ENCODE results near the gene HPS6.
"Not testable (repeated sequence)": the region's sequence is repeated elsewhere in the genome, so short reads cannot be mapped to it uniquely, and the experiment has no call there.

HPS6 gene

DNA sequence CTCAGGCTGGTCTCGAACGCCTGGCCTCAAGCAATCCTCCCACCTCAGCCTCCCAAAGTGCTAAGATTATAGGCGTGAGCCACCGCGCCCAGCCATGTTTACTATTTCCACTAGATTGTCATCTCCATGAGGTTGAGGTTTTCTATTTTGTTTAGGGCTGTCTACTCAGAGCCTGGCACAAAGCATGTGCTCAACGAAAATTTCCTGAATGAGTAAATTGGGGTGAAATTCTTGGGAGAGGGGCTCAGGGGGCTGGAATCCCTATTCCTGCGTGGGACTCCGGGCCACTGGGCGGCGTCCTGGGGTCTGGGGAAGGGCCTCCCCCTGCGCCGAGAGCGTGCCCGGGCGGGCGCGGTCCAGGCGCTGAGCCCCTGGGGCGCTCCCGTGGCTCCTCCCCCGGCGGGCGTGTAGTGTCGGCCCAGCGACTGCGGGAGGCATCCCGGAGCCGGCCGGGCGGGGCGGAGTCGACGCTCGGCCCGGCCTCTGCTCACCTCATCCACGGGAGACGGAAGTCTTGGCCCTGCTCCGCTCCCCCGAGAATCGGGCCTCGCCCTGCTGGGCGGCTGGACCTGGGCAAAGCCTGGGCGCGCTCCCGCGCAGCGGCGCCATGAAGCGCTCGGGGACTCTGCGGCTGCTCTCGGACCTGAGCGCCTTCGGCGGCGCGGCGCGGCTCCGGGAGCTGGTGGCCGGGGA lies at the start of gene HPS6:
Gene HPS6, plus strand, starts transcription at position 482 of the 693 bp plus-strand sequence. Its CDS starts 126 bp downstream, at position 608.
- no peak for FAIRE-seq

DNA sequence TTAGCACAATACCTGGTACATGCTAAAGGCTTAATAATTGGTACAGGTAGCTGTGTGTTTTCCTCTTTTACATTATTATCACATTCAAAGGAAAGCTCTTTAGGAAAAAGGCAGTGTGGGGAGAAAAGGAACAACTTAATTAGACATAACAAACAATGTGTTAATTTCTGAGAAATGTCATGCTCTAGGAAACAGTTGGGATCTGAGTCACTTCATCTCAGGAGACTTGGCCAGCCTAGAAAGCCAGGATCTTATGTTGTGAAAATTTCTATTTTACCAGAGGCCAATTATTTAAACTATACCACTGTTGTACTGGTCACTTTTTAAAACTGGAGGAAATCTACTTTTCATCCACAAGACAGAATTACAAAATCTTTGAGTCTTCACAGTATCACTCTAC lies 48.7 kb upstream of the HPS6 start:
- FAIRE-seq = no peak

DNA sequence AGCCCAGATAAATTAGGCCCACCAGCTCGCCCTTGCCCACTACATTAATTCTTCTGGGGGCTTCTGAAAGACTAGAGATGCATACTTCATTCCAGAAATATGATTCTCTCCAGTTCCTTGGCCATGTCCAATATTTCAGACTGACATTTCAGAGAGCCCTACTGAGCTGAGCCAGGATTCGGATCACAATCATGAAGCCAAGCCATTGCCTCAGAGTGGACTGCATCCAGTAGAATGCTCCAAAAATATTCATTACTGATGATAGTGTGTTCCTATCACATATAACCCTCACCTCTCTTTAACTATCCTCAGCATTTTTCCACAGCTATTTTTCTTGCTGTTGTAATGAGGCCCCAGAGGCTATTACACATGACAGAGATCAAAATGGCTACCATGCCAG lies 47.9 kb upstream of the HPS6 start:
- no peak for FAIRE-seq

GRCh38 chr10:102020938-102021337 lies 44.2 kb upstream of the HPS6 start:
- no peak for FAIRE-seq

GRCh38 chr10:102024799-102025198 lies 40.4 kb upstream of the HPS6 start:
- no peak for FAIRE-seq

- FAIRE-seq = no peak
Measured at GRCh38 chr10:102027261-102027660, 37.9 kb upstream of the HPS6 start.

GRCh38 chr10:102033787-102034186 lies 31.4 kb upstream of the HPS6 start:
- FAIRE-seq = no peak

GRCh38 chr10:102035807-102036206 lies 29.3 kb upstream of the HPS6 start:
- not testable (repeated sequence) for FAIRE-seq

DNA sequence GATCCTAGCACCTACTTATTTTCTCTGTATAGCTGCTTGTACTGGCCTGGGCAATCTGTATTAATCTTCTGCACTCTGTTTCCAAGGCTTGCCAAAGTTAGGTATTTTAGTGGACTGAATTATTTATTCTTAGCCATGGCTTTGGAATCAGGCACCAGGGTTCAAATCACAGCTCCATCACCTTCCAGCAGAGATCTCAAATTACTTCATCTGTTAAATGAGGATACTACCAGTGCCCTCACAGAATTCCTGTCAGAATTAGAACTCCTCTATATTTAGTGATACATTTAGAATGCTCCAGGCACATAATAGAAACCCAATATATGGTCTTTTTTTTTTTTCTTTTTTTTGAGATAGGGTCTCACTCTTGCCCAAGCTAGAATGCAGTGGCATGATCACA lies 26.7 kb upstream of the HPS6 start:
- FAIRE-seq = no peak

DNA sequence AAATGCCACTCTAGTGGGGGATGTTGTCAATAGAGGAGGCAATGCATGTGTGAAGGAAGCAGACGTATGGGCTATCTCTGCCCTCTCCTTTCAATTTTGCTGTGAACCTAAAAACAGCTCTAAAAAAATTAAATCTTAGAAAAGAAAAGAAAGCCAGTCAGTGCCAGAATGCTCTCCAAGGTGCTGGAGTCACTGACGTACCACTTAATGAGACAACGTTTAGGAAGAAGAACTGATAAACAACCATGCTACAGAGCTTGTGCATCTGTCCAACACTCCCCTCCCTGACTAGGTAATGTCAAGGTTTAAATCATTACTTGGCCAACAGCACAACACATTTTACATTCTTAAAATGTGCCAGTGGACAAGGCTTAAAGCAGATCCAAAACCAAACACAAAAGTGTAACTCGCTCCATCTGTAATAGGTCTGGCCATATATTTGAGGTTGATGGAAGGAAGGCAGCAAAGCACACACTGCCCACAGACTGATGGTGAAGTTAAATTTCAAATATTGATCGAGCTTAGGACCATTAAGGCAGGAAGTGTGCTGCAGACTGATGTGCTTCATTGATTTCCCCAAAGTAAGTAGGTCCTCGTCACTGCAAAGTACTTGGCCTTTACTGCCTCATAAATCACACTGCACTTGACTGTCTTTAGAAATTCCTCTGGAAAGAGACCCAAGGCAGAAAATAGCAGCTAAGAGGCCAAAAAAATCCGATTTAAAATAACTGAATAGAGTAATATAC lies 24.7 kb upstream of the HPS6 start:
- no peak for FAIRE-seq

DNA sequence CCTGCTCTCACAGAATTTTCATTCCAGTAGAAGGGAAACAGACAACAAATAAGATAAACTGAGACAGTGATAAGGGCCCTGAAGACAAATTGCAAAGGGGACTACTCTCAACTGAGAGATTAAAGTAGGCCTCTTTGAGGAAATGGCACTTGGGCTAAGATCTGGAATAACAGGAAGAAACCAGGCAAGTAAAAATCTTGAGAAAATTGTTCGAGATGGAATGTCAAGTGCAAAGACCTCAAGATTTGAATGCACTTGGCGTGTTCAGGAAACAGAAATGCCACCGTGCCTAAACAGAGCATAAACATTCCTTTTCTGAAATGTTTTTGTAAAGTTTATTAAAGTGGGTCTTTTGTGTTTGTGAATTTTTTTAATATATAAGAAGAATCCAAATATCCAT lies 19.9 kb upstream of the HPS6 start:
- FAIRE-seq = no peak

GRCh38 chr10:102046095-102046494 lies 19.1 kb upstream of the HPS6 start:
- FAIRE-seq = no peak

DNA sequence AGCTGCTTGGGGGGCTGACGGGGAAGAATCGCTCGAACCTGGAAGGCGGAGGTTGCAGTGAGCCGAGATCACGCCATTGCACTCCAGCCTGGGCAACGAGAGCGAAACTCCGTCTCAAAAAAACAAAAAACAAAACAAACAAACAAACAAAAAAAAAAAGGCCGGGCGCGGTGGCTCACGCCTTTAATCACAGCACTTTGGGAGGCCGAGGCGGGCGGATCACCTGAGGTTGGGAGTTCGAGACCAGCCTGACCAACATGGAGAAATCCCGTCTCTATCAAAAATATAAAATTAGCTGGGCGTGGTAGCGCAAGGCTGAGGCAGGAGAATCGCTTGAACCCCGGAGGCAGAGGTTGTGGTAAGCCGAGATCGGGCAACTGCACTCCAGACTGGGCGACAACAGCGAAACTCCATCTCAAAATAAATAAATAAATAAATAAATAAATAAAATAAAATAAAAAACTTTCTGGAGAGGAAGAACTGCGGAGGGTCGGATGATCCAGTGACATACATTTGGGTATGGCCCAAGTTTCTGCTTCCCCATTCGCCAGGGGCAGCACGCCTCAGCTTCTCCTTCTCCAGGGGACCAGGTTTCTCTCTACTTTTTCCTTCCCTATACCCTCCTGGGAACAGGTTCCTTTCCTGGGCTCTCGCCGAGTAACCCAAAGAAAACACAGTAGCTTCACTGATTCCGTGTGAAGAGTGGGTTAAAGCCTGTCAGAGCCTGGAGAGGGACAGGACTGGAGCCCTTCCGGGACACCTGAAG lies 10.1 kb upstream of the HPS6 start:
- FAIRE-seq = not testable (repeated sequence)

- FAIRE-seq = peak; percentile 83
Measured at GRCh38 chr10:102055647-102056419, 9.3 kb upstream of the HPS6 start, which contains the start of gene ARMH3. Gene ARMH3, minus strand, starts transcription at chr10:102056173. Its CDS starts 16,059 bp downstream, at chr10:102040114.

- no peak for FAIRE-seq
Measured at GRCh38 chr10:102059987-102060386, 5.2 kb upstream of the HPS6 start.

DNA sequence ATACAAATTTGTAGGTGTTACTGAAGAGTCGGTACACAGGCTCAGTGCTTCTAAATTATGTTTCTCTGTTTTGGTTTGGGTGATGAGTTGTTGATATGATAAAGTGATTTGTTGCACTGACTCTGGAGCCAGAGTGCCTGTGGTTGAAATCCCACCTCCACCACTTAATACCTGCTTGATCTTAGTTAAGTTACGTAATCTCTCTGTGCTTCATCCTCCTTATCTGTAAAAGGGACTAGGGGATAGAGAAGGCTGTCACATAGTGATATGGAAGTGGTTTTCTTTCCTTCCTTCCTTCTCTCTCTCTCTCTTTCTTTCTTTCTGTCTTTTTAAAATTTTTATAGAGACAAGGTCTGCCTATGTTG lies 664 bp upstream of the HPS6 start:
- FAIRE-seq = no peak

DNA sequence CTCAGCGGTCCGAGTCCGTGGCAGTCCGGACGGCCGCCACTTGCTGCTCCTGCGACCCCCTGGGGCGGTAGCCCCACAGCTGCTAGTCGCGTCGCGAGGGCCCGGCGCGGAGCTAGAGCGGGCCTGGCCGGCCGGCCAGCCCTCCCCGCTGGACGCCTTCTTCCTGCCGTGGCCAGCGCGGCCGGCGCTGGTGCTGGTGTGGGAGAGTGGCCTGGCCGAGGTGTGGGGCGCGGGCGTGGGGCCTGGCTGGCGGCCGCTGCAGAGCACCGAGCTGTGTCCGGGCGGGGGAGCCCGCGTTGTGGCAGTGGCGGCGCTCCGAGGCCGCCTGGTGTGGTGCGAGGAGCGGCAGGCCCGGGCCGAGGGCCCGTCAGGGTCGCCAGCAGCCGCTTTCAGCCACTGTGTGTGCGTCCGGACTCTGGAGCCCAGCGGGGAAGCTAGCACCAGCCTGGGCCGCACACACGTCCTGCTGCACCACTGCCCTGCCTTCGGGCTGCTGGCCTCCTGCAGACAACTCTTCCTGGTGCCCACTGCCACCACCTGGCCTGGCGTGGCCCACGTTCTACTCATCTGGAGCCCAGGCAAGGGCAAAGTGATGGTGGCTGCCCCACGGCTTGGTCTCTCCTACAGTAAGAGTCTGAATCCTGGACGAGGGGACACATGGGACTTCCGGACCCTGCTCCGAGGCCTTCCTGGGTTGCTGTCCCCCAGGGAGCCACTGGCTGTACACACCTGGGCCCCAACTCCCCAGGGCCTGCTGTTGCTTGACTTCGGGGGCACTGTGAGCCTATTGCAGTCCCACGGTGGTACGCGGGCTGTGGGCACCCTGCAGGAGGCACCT lies 631 bp downstream of the HPS6 start:
- FAIRE-seq = no peak

DNA sequence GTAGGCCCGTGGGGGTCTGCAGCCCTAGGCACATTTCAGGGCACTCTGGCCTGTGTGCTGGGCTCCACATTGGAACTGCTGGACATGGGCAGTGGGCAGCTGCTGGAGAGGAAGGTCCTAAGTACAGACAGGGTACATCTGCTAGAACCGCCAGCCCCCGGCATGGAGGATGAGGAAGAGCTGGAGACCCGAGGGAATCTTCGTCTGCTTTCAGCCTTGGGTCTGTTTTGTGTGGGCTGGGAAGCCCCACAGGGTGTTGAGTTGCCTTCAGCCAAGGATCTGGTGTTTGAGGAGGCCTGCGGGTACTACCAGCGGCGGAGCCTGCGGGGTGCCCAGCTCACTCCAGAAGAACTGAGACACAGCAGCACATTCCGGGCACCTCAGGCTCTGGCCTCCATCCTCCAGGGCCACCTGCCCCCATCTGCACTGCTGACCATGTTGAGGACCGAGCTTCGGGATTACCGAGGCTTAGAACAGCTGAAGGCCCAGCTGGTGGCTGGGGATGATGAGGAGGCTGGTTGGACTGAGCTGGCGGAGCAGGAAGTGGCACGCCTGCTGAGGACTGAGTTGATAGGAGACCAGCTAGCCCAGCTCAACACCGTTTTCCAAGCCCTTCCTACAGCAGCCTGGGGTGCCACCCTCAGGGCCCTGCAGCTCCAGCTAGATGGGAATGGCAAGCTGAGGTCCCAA lies 1.4 kb downstream of the HPS6 start:
- no peak for FAIRE-seq

GRCh38 chr10:102067091-102067916 lies 2.2 kb downstream of the HPS6 start:
- FAIRE-seq = no peak

GRCh38 chr10:102068216-102068615 lies 3.1 kb downstream of the HPS6 start:
- no peak for FAIRE-seq

All from islet of Langerhans (tissue), 1 donor.